A673 (cell line): ENCODE data around the gene IER3. TPM values are rescaled to one million over a fixed set of nuclear protein-coding genes. Genes with fewer than 3 reads are reported as not detected.

ENCODE experiments used
- Bru-seq: library from RNA; stranded (reverse); fragments of 400-500 nt; gene quantifications from one replicate; lab custom pipeline; 2021; lab: Mats Ljungman, UMichigan
- BruChase-seq, 2 experiments: library from RNA; stranded (reverse); fragments of 400-500 nt; gene quantifications; one replicate each; lab custom pipeline; 2021; lab: Mats Ljungman, UMichigan
- BruUV-seq: library from RNA; stranded (reverse); fragments of 400-500 nt; replicated peaks from 2 replicates; lab custom pipeline; 2021; lab: Mats Ljungman, UMichigan
- CTCF ChIA-PET: fragments of 300-600 bp; sonication (Branson Sonifier 250); formaldehyde crosslinking; loops from one replicate; lab custom pipeline; 2022; ENCODE audit warnings: antibody characterized with exemption; lab: Charles Lee
- POLR2A ChIA-PET: fragments of 300-600 bp; sonication (Branson Sonifier 250); formaldehyde crosslinking; loops from one replicate; lab custom pipeline; 2022; ENCODE audit warnings: antibody characterized with exemption; ENCODE audit not compliant: low non-redundant PET; lab: Charles Lee
- DNase-seq: peaks from one replicate; pipeline ENCODE4 v3.0.0-alpha.2; 2015; ENCODE audit warnings: low spot score
- H3K27ac ChIP-seq: fragments of 200-600 bp; sonication (generic); 2 replicates; pipeline ENCODE4 v1.5.1; 2016; ENCODE audit warnings: mixed run types, low read depth, mild to moderate bottlenecking, mixed read lengths, antibody characterized with exemption, low read length; ENCODE audit not compliant: poor library complexity, severe bottlenecking
- H3K27me3 ChIP-seq: fragments of 200-600 bp; sonication (generic); replicated peaks from 2 replicates; pipeline ENCODE4 v1.6.1; 2017; ENCODE audit warnings: mixed run types, low read depth, mild to moderate bottlenecking, mixed read lengths, antibody characterized with exemption, low read length; ENCODE audit not compliant: insufficient read depth, poor library complexity
- H3K36me3 ChIP-seq: fragments of 200-600 bp; sonication (generic); 2 replicates; pipeline ENCODE4 v1.6.1; 2016; ENCODE audit warnings: mixed run types, mild to moderate bottlenecking, mixed read lengths, antibody characterized with exemption, low read length; ENCODE audit not compliant: insufficient read depth, poor library complexity, severe bottlenecking
- H3K4me1 ChIP-seq: fragments of 200-600 bp; sonication (generic); 2 replicates; pipeline ENCODE4 v1.6.1; 2017; ENCODE audit warnings: mixed run types, mild to moderate bottlenecking, mixed read lengths, antibody characterized with exemption, low read length; ENCODE audit not compliant: insufficient read depth, poor library complexity, severe bottlenecking
- H3K4me3 ChIP-seq: fragments of 200-600 bp; sonication (generic); 2 replicates; pipeline ENCODE4 v1.5.1; 2016; ENCODE audit warnings: low read depth, mixed run types, mild to moderate bottlenecking, mixed read lengths, low read length; ENCODE audit not compliant: poor library complexity, severe bottlenecking
- H3K9me3 ChIP-seq: fragments of 200-600 bp; sonication (generic); 2 replicates; pipeline ENCODE4 v1.6.1; 2016; ENCODE audit warnings: mixed run types, low read depth, mild to moderate bottlenecking, mixed read lengths, antibody characterized with exemption, low read length; ENCODE audit not compliant: poor library complexity, severe bottlenecking
- CTCF ChIP-seq: fragments of 300-800, 200-600 bp; sonication (generic); conservative IDR thresholded peaks from 2 replicates; pipeline ENCODE4 v1.5.1; 2017; ENCODE audit warnings: low read depth, mild to moderate bottlenecking, antibody characterized with exemption, low read length, moderate library complexity, mixed read lengths
- EZH2 ChIP-seq: fragments of 200-600 bp; sonication (generic); IDR thresholded peaks from 2 replicates; pipeline ENCODE4 v1.6.1; 2017; ENCODE audit warnings: borderline replicate concordance, low read depth, mild to moderate bottlenecking, mixed read lengths, antibody characterized with exemption, low read length; ENCODE audit not compliant: poor library complexity, severe bottlenecking
- intact Hi-C: fragments of 100-400 bp; cut with micrococcal nuclease; formaldehyde crosslinking; loops from one replicate; pipeline ENCODE4 v1.10.0; 2022; ENCODE audit not compliant: unreplicated experiment
- long read RNA-seq: library from polyadenylated mRNA; stranded (forward); transcript quantifications from one replicate; pipeline ENCODE4 v2.0.0, GENCODE V29; 2022
- total RNA-seq: library from RNA; stranded (reverse); gene quantifications from 2 replicates; pipeline ENCODE4 v1.2.3, GENCODE V29; 2021

Gene IER3, protein sequence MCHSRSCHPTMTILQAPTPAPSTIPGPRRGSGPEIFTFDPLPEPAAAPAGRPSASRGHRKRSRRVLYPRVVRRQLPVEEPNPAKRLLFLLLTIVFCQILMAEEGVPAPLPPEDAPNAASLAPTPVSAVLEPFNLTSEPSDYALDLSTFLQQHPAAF
- total RNA-seq (33.5 and 34.6 TPM in 2 replicates), Bru-seq, nascent RNA (percentile 86 among the genes with signal in this experiment), BruChase-seq, experiment 1, labeled RNA remaining after a 2-hour chase (percentile 91 among the genes with signal in this experiment), BruChase-seq, experiment 2, labeled RNA remaining after a 6-hour chase (percentile 80 among the genes with signal in this experiment)
- long read RNA-seq, transcript IER3-201 (2 exons, 1,244 nt): major isoform, 6 of 8 reads
- long read RNA-seq, partial matches to known transcripts: 0 of 8 reads
- long read RNA-seq, other reads (novel, unspliced or antisense): 0 of 8 reads

- Histone ChIP-seq H3K27me3 (no peaks in the 10 kb centered on the region), H3K9me3 (no peaks in the 10 kb centered on the region), H3K4me1 (peaks cover 19% of the 10 kb centered on the region), H3K36me3 (peaks cover 18% of the 10 kb centered on the region), H3K4me3 (peak within 1 kb of the TSS; percentile 90), H3K27ac (peak within 1 kb of the TSS; percentile 80)
- intact Hi-C loops: loop anchor here (2.0 to 5.0 kb wide), 3 partner anchors 37 to 343 kb away; no protein-coding TSS in a partner anchor
- TF ChIP-seq EZH2: no peak
- peak; percentile 83 for TF ChIP-seq CTCF
- ChIA-PET POLR2A (interaction anchor here (0.6 kb wide), 1 partner anchor 134 kb away, joined by 3 read pairs; no protein-coding TSS in a partner anchor), CTCF (interaction anchor here (0.7 kb wide), 2 partner anchors 16 to 84 kb away, joined by 4 to 10 read pairs; no protein-coding TSS in a partner anchor)
- peak; percentile 92 for DNase-seq
- no TSS peak for BruUV-seq
These were observed at the start of gene IER3 for GRCh38 chr6:30744054-30744805. IER3 (minus strand) TSS chr6:30744547; CDS start chr6:30744518, 29 bp downstream.

GRCh38 chr6:30793521-30794194 lies 49.3 kb upstream of the IER3 start:
- Histone ChIP-seq H3K27ac (peak overlapping the region; percentile 26), H3K4me1 (no peaks in the 10 kb centered on the region), H3K27me3 (no peaks in the 10 kb centered on the region), H3K9me3 (no peaks in the 10 kb centered on the region), H3K36me3 (no peaks in the 10 kb centered on the region), H3K4me3 (no peak overlapping the region)
- CTCF ChIA-PET: no interaction called here
- no TSS peak for BruUV-seq
- POLR2A ChIA-PET: no interaction called here
- intact Hi-C loops: no loop called here
- no peak for DNase-seq
- TF ChIP-seq CTCF (no peak), EZH2 (no peak)

DNA sequence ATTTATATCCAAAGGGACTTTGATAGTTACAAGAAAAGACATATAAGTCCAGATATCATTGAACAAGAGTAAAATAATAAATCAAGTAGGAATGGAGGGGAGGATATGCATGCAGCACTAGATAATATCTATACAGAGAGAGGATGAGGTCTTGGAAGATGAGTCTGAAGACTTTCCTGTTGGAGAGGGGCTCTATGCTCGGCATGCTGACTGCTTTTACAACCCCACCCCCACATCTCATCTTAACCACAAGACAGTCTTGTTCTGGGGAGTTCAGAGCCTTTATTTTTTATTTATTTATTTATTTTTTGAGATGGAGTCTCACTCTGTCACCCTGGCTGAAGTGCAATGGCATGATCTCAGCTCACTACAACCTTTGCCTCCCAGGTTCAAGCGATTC lies 48.4 kb upstream of the IER3 start:
- Histone ChIP-seq H3K9me3 (no peaks in the 10 kb centered on the region), H3K4me3 (no peak overlapping the region), H3K36me3 (no peaks in the 10 kb centered on the region), H3K4me1 (no peaks in the 10 kb centered on the region), H3K27ac (no peak overlapping the region), H3K27me3 (no peaks in the 10 kb centered on the region)
- CTCF ChIA-PET: no interaction called here
- BruUV-seq: no TSS peak
- POLR2A ChIA-PET: no interaction called here
- TF ChIP-seq EZH2: no peak
- TF ChIP-seq CTCF: no peak
- intact Hi-C loops: no loop called here
- no peak for DNase-seq
